Panc1 (cell line): Measurements from ENCODE around the gene RIMBP2.

Source experiments
- POLR2AphosphoS5 ChIP-seq: IDR thresholded peaks from 2 replicates; pipeline ENCODE4 v1.6.1; 2012; ENCODE audit warnings: mild to moderate bottlenecking, low read depth, low read length, moderate library complexity
- TF ChIP-seq, protein P1 (sequence below): fragments of 450-650 bp; IDR thresholded peaks from 2 replicates; pipeline ENCODE4 v1.5.1; 2017; ENCODE audit warnings: mild to moderate bottlenecking

DNA sequence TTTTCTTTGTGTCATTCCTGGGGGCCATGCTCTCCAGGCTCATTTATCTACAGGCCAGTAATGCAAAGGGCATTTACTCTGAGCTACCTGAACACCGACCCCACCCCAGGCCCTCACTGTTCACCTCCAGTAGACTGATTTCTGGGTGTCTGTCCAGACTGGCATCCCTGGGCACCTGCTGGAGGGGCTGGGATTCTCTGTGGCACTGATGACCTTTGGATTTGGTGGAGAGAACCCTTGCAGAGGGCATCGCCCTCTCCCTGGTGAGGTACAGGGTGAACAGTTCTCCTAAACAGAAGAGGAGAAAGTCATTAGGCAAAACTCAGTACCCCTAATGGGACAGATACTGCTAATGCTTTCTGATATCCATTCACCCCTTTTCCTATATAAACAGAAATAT lies 27.1 kb upstream of the RIMBP2 start:
- TF ChIP-seq, protein P1, sequence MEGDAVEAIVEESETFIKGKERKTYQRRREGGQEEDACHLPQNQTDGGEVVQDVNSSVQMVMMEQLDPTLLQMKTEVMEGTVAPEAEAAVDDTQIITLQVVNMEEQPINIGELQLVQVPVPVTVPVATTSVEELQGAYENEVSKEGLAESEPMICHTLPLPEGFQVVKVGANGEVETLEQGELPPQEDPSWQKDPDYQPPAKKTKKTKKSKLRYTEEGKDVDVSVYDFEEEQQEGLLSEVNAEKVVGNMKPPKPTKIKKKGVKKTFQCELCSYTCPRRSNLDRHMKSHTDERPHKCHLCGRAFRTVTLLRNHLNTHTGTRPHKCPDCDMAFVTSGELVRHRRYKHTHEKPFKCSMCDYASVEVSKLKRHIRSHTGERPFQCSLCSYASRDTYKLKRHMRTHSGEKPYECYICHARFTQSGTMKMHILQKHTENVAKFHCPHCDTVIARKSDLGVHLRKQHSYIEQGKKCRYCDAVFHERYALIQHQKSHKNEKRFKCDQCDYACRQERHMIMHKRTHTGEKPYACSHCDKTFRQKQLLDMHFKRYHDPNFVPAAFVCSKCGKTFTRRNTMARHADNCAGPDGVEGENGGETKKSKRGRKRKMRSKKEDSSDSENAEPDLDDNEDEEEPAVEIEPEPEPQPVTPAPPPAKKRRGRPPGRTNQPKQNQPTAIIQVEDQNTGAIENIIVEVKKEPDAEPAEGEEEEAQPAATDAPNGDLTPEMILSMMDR: no peak
- no peak for TF ChIP-seq POLR2AphosphoS5
